Measurements from ENCODE around the gene SCD5. TPM values are rescaled to one million over a fixed set of nuclear protein-coding genes. Genes with fewer than 3 reads are reported as not detected.

The SCD5 gene
- total and polyA plus RNA-seq, 2 donors from 2014 or later, result 41.2 to 55.7 TPM

DNA sequence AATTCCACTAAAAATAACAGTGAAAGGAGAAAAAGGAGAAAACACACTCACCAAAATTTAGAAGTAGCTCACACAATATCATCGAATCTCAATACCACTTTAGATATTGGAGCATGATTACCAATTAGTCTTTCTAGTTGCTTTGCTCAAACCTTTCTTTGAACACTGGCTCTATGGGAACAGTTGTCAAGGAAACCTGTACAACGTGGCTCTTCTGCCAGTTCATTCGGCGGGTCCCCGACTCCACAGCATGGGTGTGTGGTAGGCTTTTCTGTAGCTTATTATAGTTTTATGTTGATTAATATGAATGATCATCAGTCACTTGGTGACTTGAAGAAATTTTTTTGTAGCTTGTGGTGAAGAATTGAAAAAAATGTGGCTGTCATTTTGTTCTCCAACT is 186.6 kb downstream of the SCD5 start:
- H3K36me3 ChIP-seq (ENCODE audit: control insufficient read depth in 2 of 3, insufficient read depth in 3 of 3, low read length in 3 of 3), result no peaks in the 10 kb centered on the region

DNA sequence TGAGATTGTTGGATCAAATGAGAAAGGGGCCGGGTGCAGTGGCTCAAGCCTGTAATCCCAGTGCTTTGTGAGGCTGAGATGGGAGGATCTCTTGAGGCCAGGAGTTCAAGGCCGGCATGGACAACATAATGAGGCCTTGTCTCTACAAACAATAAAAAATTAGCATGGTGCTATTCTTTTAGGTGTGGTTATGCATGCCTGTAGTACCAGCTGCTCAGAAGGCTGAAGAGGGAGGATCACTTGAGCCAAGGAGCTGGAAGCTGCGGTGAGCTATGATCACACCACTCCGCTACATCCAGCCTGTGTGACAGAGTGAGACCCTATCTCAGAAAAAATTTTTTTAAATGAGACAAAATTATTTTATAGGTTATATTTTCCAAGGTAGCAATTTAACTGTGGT is 187.1 kb downstream of the SCD5 start:
- no peaks in the 10 kb centered on the region for H3K9me3 ChIP-seq (ENCODE audit: control insufficient read depth in 2 of 3, insufficient read depth in 1 of 3, low read length in 3 of 3)
- H3K27me3 ChIP-seq (ENCODE audit: control insufficient read depth, insufficient read depth, low read length), result no peaks in the 10 kb centered on the region
- no peak for DNase-seq
- no peaks in the 10 kb centered on the region for H3K36me3 ChIP-seq (ENCODE audit: control insufficient read depth in 2 of 3, insufficient read depth in 3 of 3, low read length in 3 of 3)
- H3K4me1 ChIP-seq (ENCODE audit: control insufficient read depth in 2 of 3, insufficient read depth in 2 of 3, low read depth in 1 of 3, low read length in 3 of 3), result no peaks in the 10 kb centered on the region
- no peak overlapping the region for H3K9ac ChIP-seq (ENCODE audit: low read length in 3 of 3)
- no peak for FAIRE-seq
- intact Hi-C loops (cut with DNase I), result no loop called here
- H3K27ac ChIP-seq (ENCODE audit: low read depth in 2 of 2, low read length in 2 of 2), result no peak overlapping the region
- no peak for TF ChIP-seq CTCF (IDR thresholded peaks at IDR 0.05; ENCODE audit: borderline replicate concordance, extremely low read depth, insufficient read depth)
- H3K4me3 ChIP-seq (ENCODE audit: low read length in 3 of 3), result no peak overlapping the region

More for the DNA sequence above, 186.6 kb downstream of the SCD5 start:
- DNase-seq (no peak), FAIRE-seq (no peak)
- intact Hi-C loops (cut with DNase I), result no loop called here
- no peaks in the 10 kb centered on the region for H3K4me1 ChIP-seq (ENCODE audit: control insufficient read depth in 2 of 3, insufficient read depth in 2 of 3, low read depth in 1 of 3, low read length in 3 of 3)
- no peak overlapping the region for H3K4me3 ChIP-seq (ENCODE audit: low read length in 3 of 3)
- H3K9me3 ChIP-seq (ENCODE audit: control insufficient read depth in 2 of 3, insufficient read depth in 1 of 3, low read length in 3 of 3), result no peaks in the 10 kb centered on the region
- no peak for TF ChIP-seq CTCF (IDR thresholded peaks at IDR 0.05; ENCODE audit: borderline replicate concordance, extremely low read depth, insufficient read depth)
- no peak overlapping the region for H3K27ac ChIP-seq (ENCODE audit: low read depth in 2 of 2, low read length in 2 of 2)
- no peaks in the 10 kb centered on the region for H3K27me3 ChIP-seq (ENCODE audit: control insufficient read depth, insufficient read depth, low read length)
- no peak overlapping the region for H3K9ac ChIP-seq (ENCODE audit: low read length in 3 of 3)

DNA sequence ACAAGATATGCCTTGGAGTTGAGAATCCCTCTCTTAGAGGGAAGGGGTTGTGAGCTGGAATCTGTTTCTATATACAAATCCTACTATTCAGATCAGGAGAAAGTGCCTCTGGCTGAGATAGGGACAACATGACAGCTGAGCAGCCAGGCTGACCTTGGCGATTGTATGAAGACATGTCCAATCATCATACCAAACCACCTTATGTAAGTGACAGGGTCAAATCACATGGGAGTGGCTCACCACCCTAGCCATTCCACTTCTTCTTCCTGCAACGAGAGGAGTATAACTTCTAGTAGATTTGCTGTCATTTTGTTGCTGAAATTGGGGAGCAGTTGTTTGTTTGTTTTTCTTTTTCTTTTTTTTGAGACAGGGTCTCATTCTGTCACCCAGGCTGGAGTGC is 188.6 kb downstream of the SCD5 start:
- intact Hi-C loops (cut with DNase I), result no loop called here
- Histone ChIP-seq H3K4me3 (ENCODE audit: low read length in 3 of 3) (no peak overlapping the region), H3K27ac (ENCODE audit: low read depth in 2 of 2, low read length in 2 of 2) (no peak overlapping the region), H3K4me1 (ENCODE audit: control insufficient read depth in 2 of 3, insufficient read depth in 2 of 3, low read depth in 1 of 3, low read length in 3 of 3) (no peaks in the 10 kb centered on the region), H3K9me3 (ENCODE audit: control insufficient read depth in 2 of 3, insufficient read depth in 1 of 3, low read length in 3 of 3) (no peaks in the 10 kb centered on the region), H3K27me3 (ENCODE audit: control insufficient read depth, insufficient read depth, low read length) (no peaks in the 10 kb centered on the region), H3K9ac (ENCODE audit: low read length in 3 of 3) (no peak overlapping the region), H3K36me3 (ENCODE audit: control insufficient read depth in 2 of 3, insufficient read depth in 3 of 3, low read length in 3 of 3) (no peaks in the 10 kb centered on the region)
- DNase-seq (no peak), FAIRE-seq (no peak)
- no peak for TF ChIP-seq CTCF (IDR thresholded peaks at IDR 0.05; ENCODE audit: borderline replicate concordance, extremely low read depth, insufficient read depth)

- H3K4me3 ChIP-seq (ENCODE audit: low read length in 3 of 3), result no peak overlapping the region
- H3K9ac ChIP-seq (ENCODE audit: low read length in 3 of 3), result no peak overlapping the region
- no peaks in the 10 kb centered on the region for H3K36me3 ChIP-seq (ENCODE audit: control insufficient read depth in 2 of 3, insufficient read depth in 3 of 3, low read length in 3 of 3)
- DNase-seq (no peak), FAIRE-seq (no peak)
- no peaks in the 10 kb centered on the region for H3K27me3 ChIP-seq (ENCODE audit: control insufficient read depth, insufficient read depth, low read length)
- no peaks in the 10 kb centered on the region for H3K9me3 ChIP-seq (ENCODE audit: control insufficient read depth in 2 of 3, insufficient read depth in 1 of 3, low read length in 3 of 3)
- no peak for TF ChIP-seq CTCF (IDR thresholded peaks at IDR 0.05; ENCODE audit: borderline replicate concordance, extremely low read depth, insufficient read depth)
- H3K27ac ChIP-seq (ENCODE audit: low read depth in 2 of 2, low read length in 2 of 2), result no peak overlapping the region
- intact Hi-C loops (cut with DNase I), result no loop called here
- no peaks in the 10 kb centered on the region for H3K4me1 ChIP-seq (ENCODE audit: control insufficient read depth in 2 of 3, insufficient read depth in 2 of 3, low read depth in 1 of 3, low read length in 3 of 3)
Measured at GRCh38 chr4:82606622-82607021, 192.0 kb downstream of the SCD5 start.
